HCT116 (cell line): Measurements from ENCODE around the gene CYB5D1. TPM values are rescaled to one million over a fixed set of nuclear protein-coding genes. Genes with fewer than 3 reads are reported as not detected.
A peak's percentile ranks its signal among the peaks of the same experiment; 100 is the strongest.

ENCODE experiments used
- ATAC-seq: fragments of 200-7000 bp; cut with Tn5 transposase; 2 replicates; pipeline ENCODE4 v1.9.1; 2020; ENCODE audit warnings: mild to moderate bottlenecking, moderate library complexity
- BruUV-seq: library from RNA; stranded (reverse); fragments of 400-500 nt; replicated peaks from 2 replicates; lab custom pipeline; 2021; lab: Mats Ljungman, UMichigan
- CTCF ChIA-PET: fragments of 300-600 bp; sonication (Branson Sonifier 250); formaldehyde crosslinking; loops from one replicate; lab custom pipeline; 2021; ENCODE audit warnings: antibody characterized with exemption; lab: Charles Lee
- POLR2A ChIA-PET: fragments of 300-600, 350-600 bp; sonication (Branson Sonifier 250); formaldehyde crosslinking; loops from one replicate; lab custom pipeline; 2021; ENCODE audit warnings: antibody characterized with exemption; lab: Charles Lee
- RAD21 ChIA-PET, 2 experiments: fragments of 300-600 bp; sonication (Branson Sonifier 250); formaldehyde crosslinking; loops; one replicate each; lab custom pipeline; 2023; ENCODE audit warnings: low total read pairs in 2 of 2; ENCODE audit not compliant: uncharacterized antibody in 2 of 2, unreplicated experiment in 2 of 2, low non-redundant PET in 1 of 2; lab: Charles Lee
- DNase-seq: peaks from one replicate; pipeline ENCODE4 v3.0.0-alpha.2; 2010; ENCODE audit warnings: low read depth, low spot score
- H2AFZ ChIP-seq: fragments of 200-600 bp; shearing (Covaris generic), sonication (generic); 2 replicates; pipeline ENCODE4 v1.6.1; 2017; ENCODE audit warnings: low read depth, mixed run types, mixed read lengths, antibody characterized with exemption, low read length; ENCODE audit not compliant: poor library complexity, severe bottlenecking
- H3K27ac ChIP-seq: 2 replicates; pipeline ENCODE4 v1.5.1; 2012; ENCODE audit warnings: low read depth, low read length
- H3K27me3 ChIP-seq: fragments of 200-600 bp; sonication (generic); 2 replicates; pipeline ENCODE4 v1.6.1; 2016; ENCODE audit warnings: mixed run types, low read length, mixed read lengths; ENCODE audit not compliant: insufficient read depth
- H3K36me3 ChIP-seq, 2 experiments: fragments of 200-500 bp in 1 of 2; fragments of 200-600 bp in 1 of 2; sonication (Bioruptor generic) in 1 of 2; sonication (generic) in 1 of 2; 2 replicates each; pipeline versions ENCODE4 v1.5.1 to v1.6.1; 2014 to 2016; ENCODE audit warnings: low read length in 2 of 2, inconsistent platforms in 1 of 2, mixed read lengths in 1 of 2, mixed run types in 1 of 2; ENCODE audit not compliant: insufficient read depth in 2 of 2, control insufficient read depth in 1 of 2
- H3K4me1 ChIP-seq, 2 experiments: fragments of 200-600 bp in 1 of 2; sonication (generic) in 1 of 2; 2 replicates each; pipeline versions ENCODE4 v1.5.1 to v1.6.1; 2012 to 2017; ENCODE audit warnings: low read length in 2 of 2, inconsistent platforms in 1 of 2, mild to moderate bottlenecking in 1 of 2, mixed read lengths in 1 of 2, mixed run types in 1 of 2, moderate library complexity in 1 of 2; ENCODE audit not compliant: insufficient read depth in 2 of 2, control insufficient read depth in 1 of 2
- H3K4me2 ChIP-seq: fragments of 200-600 bp; sonication (generic); 2 replicates; pipeline ENCODE4 v1.6.1; 2017; ENCODE audit warnings: mixed run types, low read length, mixed read lengths
- H3K4me3 ChIP-seq, 2 experiments: fragments of 200-600 bp in 1 of 2; sonication (generic) in 1 of 2; replicated peaks in 1 of 2; 2 replicates each; pipeline ENCODE4 v1.5.1; 2011 to 2016; ENCODE audit warnings: low read length in 2 of 2, control low read depth in 1 of 2, low read depth in 1 of 2, mild to moderate bottlenecking in 1 of 2, mixed read lengths in 1 of 2, mixed run types in 1 of 2
- H3K79me2 ChIP-seq: fragments of 200-600 bp; sonication (generic); 2 replicates; pipeline ENCODE4 v1.6.1; 2017; ENCODE audit warnings: mild to moderate bottlenecking, mixed run types, low read length, moderate library complexity, mixed read lengths; ENCODE audit not compliant: insufficient read depth
- H3K9ac ChIP-seq: fragments of 200-600 bp; sonication (generic); 2 replicates; pipeline ENCODE4 v1.6.1; 2016; ENCODE audit warnings: low read length, mixed read lengths
- H3K9me2 ChIP-seq: fragments of 200-600 bp; sonication (generic), shearing (Covaris generic); 2 replicates; pipeline ENCODE4 v1.6.1; 2017; ENCODE audit warnings: mixed run types, mild to moderate bottlenecking, moderate library complexity; ENCODE audit not compliant: insufficient read depth
- H3K9me3 ChIP-seq, 2 experiments: fragments of 200-500 bp in 1 of 2; fragments of 200-600 bp in 1 of 2; sonication (Bioruptor generic) in 1 of 2; sonication (generic) in 1 of 2; 2 replicates each; pipeline ENCODE4 v1.6.1; 2014 to 2017; ENCODE audit warnings: low read length in 2 of 2, mixed read lengths in 2 of 2, inconsistent platforms in 1 of 2, low read depth in 1 of 2, mild to moderate bottlenecking in 1 of 2, mixed run types in 1 of 2, moderate library complexity in 1 of 2; ENCODE audit not compliant: control insufficient read depth in 1 of 2, insufficient read depth in 1 of 2
- H4K20me1 ChIP-seq: fragments of 200-600 bp; sonication (generic), shearing (Covaris generic); 2 replicates; pipeline ENCODE4 v1.6.1; 2017; ENCODE audit warnings: mixed run types, mild to moderate bottlenecking, moderate library complexity; ENCODE audit not compliant: insufficient read depth
- CBX3 ChIP-seq: IDR thresholded peaks from 2 replicates; pipeline ENCODE4 v1.6.1; 2012; ENCODE audit warnings: low read depth
- POLR2AphosphoS5 ChIP-seq: IDR thresholded peaks from 2 replicates; pipeline ENCODE4 v1.6.1; 2011; ENCODE audit warnings: mild to moderate bottlenecking, low read depth, low read length, moderate library complexity
- REST ChIP-seq: IDR thresholded peaks from 2 replicates; pipeline ENCODE4 v1.6.1; 2012; ENCODE audit warnings: low read depth
- ZNF274 ChIP-seq: fragments of 200-500 bp; sonication (Bioruptor generic); IDR thresholded peaks from 2 replicates; pipeline ENCODE4 v1.6.1; 2014; ENCODE audit warnings: mild to moderate bottlenecking, low read depth, low read length, inconsistent platforms
- intact Hi-C: fragments of 100-400 bp; cut with micrococcal nuclease; formaldehyde crosslinking; loops from 2 replicates; pipeline ENCODE4 v1.10.0; 2022
- total RNA-seq: library from RNA; stranded (reverse); gene quantifications from one replicate; pipeline ENCODE4 v1.2.1, GENCODE V29; 2021; ENCODE audit not compliant: unreplicated experiment

Gene CYB5D1
- total RNA-seq, 1 experiment from 2014 or later: 21.5 TPM

DNA sequence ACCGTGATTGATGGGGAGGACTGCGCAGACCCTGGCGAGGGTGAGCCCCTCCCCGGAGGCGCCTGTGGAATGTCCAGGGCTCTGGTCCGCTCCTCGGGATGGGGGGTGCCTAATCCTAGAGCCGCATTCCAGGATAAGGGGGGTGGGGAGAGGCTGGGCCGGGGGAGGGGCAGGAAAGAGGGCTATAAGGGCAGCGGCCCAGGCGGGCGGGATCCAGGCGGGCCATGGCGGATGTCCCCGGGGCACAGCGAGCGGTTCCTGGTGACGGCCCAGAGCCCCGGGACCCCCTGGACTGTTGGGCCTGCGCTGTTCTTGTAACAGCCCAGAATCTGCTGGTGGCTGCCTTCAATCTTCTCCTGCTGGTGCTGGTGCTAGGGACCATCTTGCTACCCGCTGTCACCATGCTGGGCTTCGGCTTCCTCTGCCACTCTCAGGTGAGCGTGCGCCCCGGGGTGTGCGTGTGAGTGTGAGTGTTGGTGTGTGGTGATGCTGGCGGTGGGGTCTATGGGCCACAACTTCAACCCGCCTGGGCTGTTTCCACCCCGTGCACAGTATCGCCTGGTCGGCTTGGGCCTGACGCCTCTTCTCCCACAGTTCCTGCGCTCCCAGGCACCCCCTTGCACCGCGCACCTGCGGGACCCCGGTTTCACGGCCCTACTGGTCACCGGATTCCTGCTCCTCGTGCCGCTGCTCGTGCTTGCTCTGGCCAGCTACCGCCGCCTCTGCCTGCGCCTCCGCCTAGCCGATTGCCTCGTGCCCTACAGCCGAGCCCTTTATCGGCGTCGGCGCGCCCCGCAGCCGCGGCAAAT is 2.7 kb upstream of the CYB5D1 start, which contains the start of gene TMEM88:
Gene TMEM88, plus strand, starts transcription at position 216 of the 809 bp plus-strand sequence. Its CDS starts 9 bp downstream, at position 225.
- intact Hi-C loops: no loop called here
- ChIA-PET POLR2A (interaction anchor here (0.6 to 2.6 kb wide), 5 partner anchors 10 to 529 kb away, joined by 3 to 45 read pairs (median 4); no protein-coding TSS in a partner anchor), RAD21 (interaction anchor here in 1 of 2 experiments (0.6 kb wide), 1 partner anchor 23 kb away, joined by 3 read pairs; no protein-coding TSS in a partner anchor), CTCF (no interaction called here)
- H3K36me3 ChIP-seq: peaks cover 6 to 29% of the 10 kb centered on the region in 2 experiments; a peak in 2 of 4 replicates
- no peak for DNase-seq
- no peak for ATAC-seq
- BruUV-seq: no TSS peak
- peak within 1 kb of the TSS; percentile 99 for H3K4me2 ChIP-seq
- peak within 1 kb of the TSS; percentile 67 to 94 for H3K4me3 ChIP-seq
- TF ChIP-seq CBX3 (no peak), ZNF274 (no peak), REST (no peak), POLR2AphosphoS5 (no peak; the same call in 1 of the 2 replicates)
- peak within 1 kb of the TSS; percentile 93 for H3K9ac ChIP-seq
- peaks cover 22 to 47% of the 10 kb centered on the region in 2 experiments for H3K4me1 ChIP-seq
- no peaks in the 10 kb centered on the region for H3K9me3 ChIP-seq
- H3K27me3 ChIP-seq: no peaks in the 10 kb centered on the region
- H3K27ac ChIP-seq: peak within 1 kb of the TSS; percentile 92
- no peak within 1 kb of the TSS for H2AFZ ChIP-seq
- H3K79me2 ChIP-seq: peaks cover 47% of the 10 kb centered on the region
- H4K20me1 ChIP-seq: no peaks in the 10 kb centered on the region
- H3K9me2 ChIP-seq: no peaks in the 10 kb centered on the region
